Lung (tissue), 12 donors: ENCODE measurements around the gene GPR153. TPM values are rescaled to one million over a fixed set of nuclear protein-coding genes. Genes with fewer than 3 reads are reported as not detected.

Experiments
- ATAC-seq: fragments of 200-7000 bp; cut with Tn5 transposase; one replicate; pipeline ENCODE4 v1.9.1; 2020; ENCODE audit warnings: moderate number of reproducible peaks; ENCODE audit not compliant: insufficient read depth, low FRiP score
- DNase-seq, 3 donors: peaks; one replicate each; pipeline ENCODE4 v3.0.0-alpha.2; 2013 to 2017
- H3K27ac ChIP-seq, 2 donors: one replicate each; pipeline ENCODE4 v1.5.1; 2013; ENCODE audit warnings: mild to moderate bottlenecking in 2 of 2, moderate library complexity in 2 of 2, control low read depth in 1 of 2, inconsistent platforms in 1 of 2, low read depth in 1 of 2, low read length in 1 of 2
- H3K27me3 ChIP-seq, 3 donors: one replicate each; pipeline ENCODE4 v1.5.1; 2013; ENCODE audit warnings: low read length in 2 of 3; ENCODE audit not compliant: control insufficient read depth in 3 of 3, insufficient read depth in 3 of 3
- H3K36me3 ChIP-seq, 4 donors: one replicate each; pipeline ENCODE4 v1.5.1; 2013; ENCODE audit warnings: low read length in 4 of 4, mild to moderate bottlenecking in 1 of 4, moderate library complexity in 1 of 4; ENCODE audit not compliant: control insufficient read depth in 4 of 4, insufficient read depth in 4 of 4
- H3K4me1 ChIP-seq, 5 donors: one replicate each; pipeline ENCODE4 v1.5.1; 2013; ENCODE audit warnings: low read length in 5 of 5, mild to moderate bottlenecking in 2 of 5, moderate library complexity in 1 of 5; ENCODE audit not compliant: control insufficient read depth in 5 of 5, insufficient read depth in 5 of 5
- H3K4me3 ChIP-seq: one replicate; pipeline ENCODE4 v1.5.1; 2013; ENCODE audit warnings: mild to moderate bottlenecking, control low read depth, moderate library complexity
- H3K9ac ChIP-seq, 2 donors: one replicate each; pipeline ENCODE4 v1.5.1; 2013; ENCODE audit warnings: low read length in 2 of 2, control low read depth in 1 of 2; ENCODE audit not compliant: insufficient read depth in 1 of 2
- H3K9me3 ChIP-seq, 4 donors: one replicate each; pipeline ENCODE4 v1.5.1; 2013; ENCODE audit warnings: low read length in 3 of 4, mild to moderate bottlenecking in 1 of 4, moderate library complexity in 1 of 4; ENCODE audit not compliant: control insufficient read depth in 4 of 4, insufficient read depth in 3 of 4
- CTCF ChIP-seq: IDR thresholded peaks from 2 replicates; pipeline ENCODE4 v1.5.1; 2012; ENCODE audit warnings: mild to moderate bottlenecking; ENCODE audit errors: control extremely low read depth, extremely low read depth
- WGBS, 2 donors: extraction: QIAGEN DNeasy Blood & Tissue Kit; methylation state at CpG; one replicate each; pipeline ENCODE4 v1.1.7; 2013; 5-methylcytosine and 5-hydroxymethylcytosine counted together
- polyA plus RNA-seq, 2 donors: library from polyadenylated mRNA; stranded (reverse); fragments of 200-250 nt; gene quantifications; one replicate each; pipeline ENCODE4 v1.2.1, GENCODE V29; 2013
- total RNA-seq, 2 donors: library from RNA; depleted of rRNA in 1 of 2; stranded (reverse); fragments of >200 nt in 1 of 2; gene quantifications; one replicate each; pipeline ENCODE4 v1.2.1, GENCODE V29; 2014 to 2021
- donor health status: control.
- donor health status: control.
- donor health status: Bipolar disorder and iron deficiency.
- donor health status: healthy.
- donor health status: DM: yes; HTN: yes; CAD: no.

Gene GPR153
- total and polyA plus RNA-seq, 4 donors: 3.2 to 17.0 (median 6.2) TPM

- Histone ChIP-seq H3K36me3 (no peaks in the 10 kb centered on the region), H3K4me3 (no peak overlapping the region), H3K27ac (no peak overlapping the region), H3K4me1 (peaks cover 0 to 52% (median 19%) of the 10 kb centered on the region in 5 donors), H3K9me3 (peaks cover 0 to 2% (median 0%) of the 10 kb centered on the region in 4 donors), H3K27me3 (no peaks in the 10 kb centered on the region), H3K9ac (no peak overlapping the region)
- WGBS, 2 donors: 51 to 69% methylated on average over 4 of the region's 4 CpGs
- peak in 2 of 3 donors; percentile 39 to 72 for DNase-seq
- TF ChIP-seq CTCF: no peak
- ATAC-seq: no peak
Observed at GRCh38 chr1:6271006-6271405, 10.1 kb upstream of the GPR153 start.

- DNase-seq (no peak), ATAC-seq (no peak)
- Histone ChIP-seq H3K4me3 (no peak overlapping the region), H3K27ac (no peak overlapping the region), H3K4me1 (peaks cover 0 to 54% (median 20%) of the 10 kb centered on the region in 5 donors), H3K36me3 (no peaks in the 10 kb centered on the region), H3K9ac (no peak overlapping the region), H3K9me3 (peaks cover 0 to 2% (median 0%) of the 10 kb centered on the region in 4 donors), H3K27me3 (no peaks in the 10 kb centered on the region)
- no peak for TF ChIP-seq CTCF
- WGBS, 2 donors: 81 to 82% methylated on average over 8 of the region's 8 CpGs
Observed at GRCh38 chr1:6270401-6270800, 9.5 kb upstream of the GPR153 start.

DNA sequence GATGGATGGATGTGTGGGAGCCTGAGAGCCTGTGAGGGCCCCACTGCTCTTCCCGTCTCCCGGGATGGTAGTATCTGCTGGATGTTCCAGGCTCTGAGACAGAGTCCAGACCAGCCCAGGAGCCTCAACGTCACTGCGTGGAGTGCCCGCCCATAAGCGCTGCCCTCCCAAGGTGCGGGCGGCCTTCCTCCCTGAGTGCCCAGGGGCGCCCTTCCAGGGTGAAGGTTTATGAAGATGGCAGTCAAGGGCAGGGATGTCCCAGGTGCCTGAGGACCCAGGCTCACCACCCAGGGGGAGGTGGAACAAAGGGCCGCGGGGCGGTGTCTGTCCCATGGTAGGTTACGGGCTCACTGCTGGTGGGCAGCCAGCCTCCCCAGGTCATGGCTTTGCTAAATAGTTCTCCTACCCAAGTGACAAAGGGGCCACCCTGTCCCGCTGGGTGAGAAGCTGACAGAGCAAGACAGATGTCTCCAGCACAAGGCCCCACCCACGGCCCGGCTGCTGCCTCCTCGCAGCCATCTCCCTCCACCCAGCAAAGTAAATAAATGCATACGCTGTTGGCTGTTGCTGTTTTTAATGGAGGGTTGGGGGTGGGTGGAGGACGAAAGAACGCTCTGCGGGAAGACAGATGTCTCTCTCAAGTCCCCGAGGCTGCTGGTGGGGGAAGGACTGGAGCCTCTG, 9.0 kb upstream of the GPR153 start:
- H3K27me3 ChIP-seq: no peaks in the 10 kb centered on the region
- TF ChIP-seq CTCF: no peak
- WGBS, 2 donors: 84 to 85% methylated on average over 22 of the region's 22 CpGs
- no peak overlapping the region for H3K9ac ChIP-seq
- DNase-seq: peak; percentile 82 to 88 (median 84)
- no peak for ATAC-seq
- H3K4me1 ChIP-seq: peaks cover 0 to 59% (median 25%) of the 10 kb centered on the region in 5 donors
- H3K36me3 ChIP-seq: no peaks in the 10 kb centered on the region
- peaks cover 0 to 2% (median 0%) of the 10 kb centered on the region in 4 donors for H3K9me3 ChIP-seq
- H3K27ac ChIP-seq: no peak overlapping the region
- H3K4me3 ChIP-seq: no peak overlapping the region
